T-helper 2 cell treated with Interferon-gamma antibody and Interleukin-4, amounts not matched to agents 5 μg/mL and 100 μg/mL, for 36 hours (primary cell): ENCODE results near the gene TIMP3.

Source experiments
- DNase-seq: peaks from one replicate; pipeline ENCODE4 v3.0.0; 2021; ENCODE audit warnings: low spot score
- H3K27ac Mint-ChIP-seq: one replicate; pipeline ENCODE4 v1.8.0; 2021; ENCODE audit warnings: mild to moderate bottlenecking, mixed read lengths
- H3K27me3 Mint-ChIP-seq: one replicate; pipeline ENCODE4 v1.8.0; 2021; ENCODE audit warnings: low read depth, mixed read lengths
- H3K36me3 Mint-ChIP-seq: one replicate; pipeline ENCODE4 v1.8.0; 2021; ENCODE audit warnings: low read depth, mixed read lengths
- H3K4me1 Mint-ChIP-seq: one replicate; pipeline ENCODE4 v1.8.0; 2021; ENCODE audit warnings: low read depth, mixed read lengths
- H3K4me3 Mint-ChIP-seq: one replicate; pipeline ENCODE4 v1.8.0; 2022; ENCODE audit warnings: mild to moderate bottlenecking, moderate library complexity, mixed read lengths
- H3K9me3 Mint-ChIP-seq: one replicate; pipeline ENCODE4 v1.8.0; 2021; ENCODE audit warnings: mixed read lengths

The TIMP3 gene

GRCh38 chr22:32808038-32808445, 6.5 kb downstream of the TIMP3 start:
- H3K27ac Mint-ChIP-seq, result no peak overlapping the region
- peaks cover 15% of the 10 kb centered on the region for H3K27me3 Mint-ChIP-seq
- H3K4me1 Mint-ChIP-seq, result no peaks in the 10 kb centered on the region

GRCh38 chr22:32809786-32810554, 8.5 kb downstream of the TIMP3 start:
- Mint-ChIP-seq H3K9me3 (no peaks in the 10 kb centered on the region), H3K27ac (no peak overlapping the region)

More at GRCh38 chr22:32808038-32808445, 6.5 kb downstream of the TIMP3 start:
- no peaks in the 10 kb centered on the region for H3K9me3 Mint-ChIP-seq
- no peak overlapping the region for H3K4me3 Mint-ChIP-seq
- no peak for DNase-seq
- H3K36me3 Mint-ChIP-seq, result no peaks in the 10 kb centered on the region

GRCh38 chr22:32810555-32811133, 9.1 kb downstream of the TIMP3 start:
- Mint-ChIP-seq H3K27ac (no peak overlapping the region), H3K4me1 (no peaks in the 10 kb centered on the region), H3K27me3 (no peaks in the 10 kb centered on the region), H3K9me3 (no peaks in the 10 kb centered on the region), H3K4me3 (no peak overlapping the region), H3K36me3 (no peaks in the 10 kb centered on the region)
- DNase-seq, result no peak

More at GRCh38 chr22:32809786-32810554, 8.5 kb downstream of the TIMP3 start:
- Mint-ChIP-seq H3K4me3 (no peak overlapping the region), H3K4me1 (no peaks in the 10 kb centered on the region), H3K27me3 (peaks cover 3% of the 10 kb centered on the region), H3K36me3 (no peaks in the 10 kb centered on the region)
- no peak for DNase-seq

GRCh38 chr22:32811788-32812545, 10.5 kb downstream of the TIMP3 start:
- H3K36me3 Mint-ChIP-seq, result no peaks in the 10 kb centered on the region
- H3K27me3 Mint-ChIP-seq, result no peaks in the 10 kb centered on the region
- no peak for DNase-seq
- no peak overlapping the region for H3K4me3 Mint-ChIP-seq
- no peaks in the 10 kb centered on the region for H3K9me3 Mint-ChIP-seq
- no peak overlapping the region for H3K27ac Mint-ChIP-seq
- H3K4me1 Mint-ChIP-seq, result no peaks in the 10 kb centered on the region

- Mint-ChIP-seq H3K4me3 (no peak overlapping the region), H3K36me3 (no peaks in the 10 kb centered on the region), H3K27me3 (no peaks in the 10 kb centered on the region), H3K9me3 (no peaks in the 10 kb centered on the region), H3K4me1 (no peaks in the 10 kb centered on the region), H3K27ac (no peak overlapping the region)
- DNase-seq, result no peak
Observed at GRCh38 chr22:32814285-32814860, 12.9 kb downstream of the TIMP3 start.

GRCh38 chr22:32815059-32815458, 13.6 kb downstream of the TIMP3 start:
- no peaks in the 10 kb centered on the region for H3K4me1 Mint-ChIP-seq
- H3K4me3 Mint-ChIP-seq, result no peak overlapping the region
- H3K27ac Mint-ChIP-seq, result no peak overlapping the region
- H3K27me3 Mint-ChIP-seq, result no peaks in the 10 kb centered on the region
- H3K36me3 Mint-ChIP-seq, result no peaks in the 10 kb centered on the region
- H3K9me3 Mint-ChIP-seq, result no peaks in the 10 kb centered on the region
- DNase-seq, result no peak

GRCh38 chr22:32815943-32816342, 14.4 kb downstream of the TIMP3 start:
- H3K9me3 Mint-ChIP-seq, result no peaks in the 10 kb centered on the region
- H3K36me3 Mint-ChIP-seq, result no peaks in the 10 kb centered on the region
- no peak overlapping the region for H3K27ac Mint-ChIP-seq
- H3K4me1 Mint-ChIP-seq, result no peaks in the 10 kb centered on the region
- no peaks in the 10 kb centered on the region for H3K27me3 Mint-ChIP-seq
- no peak for DNase-seq
- H3K4me3 Mint-ChIP-seq, result no peak overlapping the region

GRCh38 chr22:32817137-32817730, 15.7 kb downstream of the TIMP3 start:
- DNase-seq, result no peak
- H3K4me3 Mint-ChIP-seq, result no peak overlapping the region
- no peaks in the 10 kb centered on the region for H3K27me3 Mint-ChIP-seq
- H3K27ac Mint-ChIP-seq, result no peak overlapping the region
- no peaks in the 10 kb centered on the region for H3K9me3 Mint-ChIP-seq
- no peaks in the 10 kb centered on the region for H3K4me1 Mint-ChIP-seq
- no peaks in the 10 kb centered on the region for H3K36me3 Mint-ChIP-seq

GRCh38 chr22:32818446-32819115, 17.1 kb downstream of the TIMP3 start:
- Mint-ChIP-seq H3K9me3 (no peaks in the 10 kb centered on the region), H3K4me1 (no peaks in the 10 kb centered on the region), H3K27me3 (no peaks in the 10 kb centered on the region), H3K4me3 (no peak overlapping the region), H3K36me3 (no peaks in the 10 kb centered on the region), H3K27ac (no peak overlapping the region)
- DNase-seq, result no peak

- no peaks in the 10 kb centered on the region for H3K36me3 Mint-ChIP-seq
- H3K4me3 Mint-ChIP-seq, result no peak overlapping the region
- no peaks in the 10 kb centered on the region for H3K27me3 Mint-ChIP-seq
- H3K9me3 Mint-ChIP-seq, result no peaks in the 10 kb centered on the region
- no peak for DNase-seq
- no peak overlapping the region for H3K27ac Mint-ChIP-seq
- no peaks in the 10 kb centered on the region for H3K4me1 Mint-ChIP-seq
Observed at GRCh38 chr22:32819120-32819519, 17.6 kb downstream of the TIMP3 start.

GRCh38 chr22:32820131-32821119, 18.9 kb downstream of the TIMP3 start:
- no peaks in the 10 kb centered on the region for H3K4me1 Mint-ChIP-seq
- H3K27me3 Mint-ChIP-seq, result no peaks in the 10 kb centered on the region
- H3K27ac Mint-ChIP-seq, result no peak overlapping the region
- DNase-seq, result no peak
- H3K36me3 Mint-ChIP-seq, result no peaks in the 10 kb centered on the region
- H3K9me3 Mint-ChIP-seq, result no peaks in the 10 kb centered on the region
- H3K4me3 Mint-ChIP-seq, result no peak overlapping the region

- Mint-ChIP-seq H3K9me3 (no peaks in the 10 kb centered on the region), H3K36me3 (no peaks in the 10 kb centered on the region), H3K27ac (no peak overlapping the region), H3K27me3 (no peaks in the 10 kb centered on the region), H3K4me1 (no peaks in the 10 kb centered on the region), H3K4me3 (no peak overlapping the region)
- no peak for DNase-seq
Observed at GRCh38 chr22:32822179-32822877, 20.8 kb downstream of the TIMP3 start.
